Lung (tissue), 12 donors: Measurements from ENCODE around the gene RNF17. TPM values are rescaled to one million over a fixed set of nuclear protein-coding genes. Genes with fewer than 3 reads are reported as not detected.
A peak's percentile ranks its signal among the peaks of the same experiment; 100 is the strongest.

ENCODE experiments used
- ATAC-seq: fragments of 200-7000 bp; cut with Tn5 transposase; one replicate; pipeline ENCODE4 v1.9.1; 2020; ENCODE audit warnings: moderate number of reproducible peaks; ENCODE audit not compliant: insufficient read depth, low FRiP score
- DNase-seq, 3 donors: peaks; one replicate each; pipeline ENCODE4 v3.0.0-alpha.2; 2013 to 2017
- H3K27ac ChIP-seq, 2 donors: one replicate each; pipeline ENCODE4 v1.5.1; 2013; ENCODE audit warnings: mild to moderate bottlenecking in 2 of 2, moderate library complexity in 2 of 2, control low read depth in 1 of 2, inconsistent platforms in 1 of 2, low read depth in 1 of 2, low read length in 1 of 2
- H3K27me3 ChIP-seq, 3 donors: one replicate each; pipeline ENCODE4 v1.5.1; 2013; ENCODE audit warnings: low read length in 2 of 3; ENCODE audit not compliant: control insufficient read depth in 3 of 3, insufficient read depth in 3 of 3
- H3K36me3 ChIP-seq, 4 donors: one replicate each; pipeline ENCODE4 v1.5.1; 2013; ENCODE audit warnings: low read length in 4 of 4, mild to moderate bottlenecking in 1 of 4, moderate library complexity in 1 of 4; ENCODE audit not compliant: control insufficient read depth in 4 of 4, insufficient read depth in 4 of 4
- H3K4me1 ChIP-seq, 5 donors: one replicate each; pipeline ENCODE4 v1.5.1; 2013; ENCODE audit warnings: low read length in 5 of 5, mild to moderate bottlenecking in 2 of 5, moderate library complexity in 1 of 5; ENCODE audit not compliant: control insufficient read depth in 5 of 5, insufficient read depth in 5 of 5
- H3K4me3 ChIP-seq: one replicate; pipeline ENCODE4 v1.5.1; 2013; ENCODE audit warnings: mild to moderate bottlenecking, control low read depth, moderate library complexity
- H3K9ac ChIP-seq, 2 donors: one replicate each; pipeline ENCODE4 v1.5.1; 2013; ENCODE audit warnings: low read length in 2 of 2, control low read depth in 1 of 2; ENCODE audit not compliant: insufficient read depth in 1 of 2
- H3K9me3 ChIP-seq, 4 donors: one replicate each; pipeline ENCODE4 v1.5.1; 2013; ENCODE audit warnings: low read length in 3 of 4, mild to moderate bottlenecking in 1 of 4, moderate library complexity in 1 of 4; ENCODE audit not compliant: control insufficient read depth in 4 of 4, insufficient read depth in 3 of 4
- CTCF ChIP-seq: IDR thresholded peaks from 2 replicates; pipeline ENCODE4 v1.5.1; 2012; ENCODE audit warnings: mild to moderate bottlenecking; ENCODE audit errors: control extremely low read depth, extremely low read depth
- WGBS, 2 donors: extraction: QIAGEN DNeasy Blood & Tissue Kit; methylation state at CpG; one replicate each; pipeline ENCODE4 v1.1.7; 2013; 5-methylcytosine and 5-hydroxymethylcytosine counted together
- polyA plus RNA-seq, 2 donors: library from polyadenylated mRNA; stranded (reverse); fragments of 200-250 nt; gene quantifications; one replicate each; pipeline ENCODE4 v1.2.1, GENCODE V29; 2013
- total RNA-seq, 2 donors: library from RNA; depleted of rRNA in 1 of 2; stranded (reverse); fragments of >200 nt in 1 of 2; gene quantifications; one replicate each; pipeline ENCODE4 v1.2.1, GENCODE V29; 2014 to 2021
- donor health status: control.
- donor health status: control.
- donor health status: Bipolar disorder and iron deficiency.
- donor health status: healthy.
- donor health status: DM: yes; HTN: yes; CAD: no.

RNF17 gene
- total and polyA plus RNA-seq, 4 donors = 0.07 to 0.09 TPM; not detected in 2

- peak overlapping the region; percentile 96 to 99 for H3K27ac ChIP-seq
- no peaks in the 10 kb centered on the region for H3K36me3 ChIP-seq
- DNase-seq (peak; percentile 98 to 99 (median 98)), ATAC-seq (peak; percentile 100)
- peak overlapping the region; percentile 97 for H3K4me3 ChIP-seq
- WGBS, 2 donors = 0 to 1% methylated on average over 60 of the region's 60 CpGs
- H3K9me3 ChIP-seq = no peaks in the 10 kb centered on the region
- no peak for TF ChIP-seq CTCF
- no peaks in the 10 kb centered on the region for H3K27me3 ChIP-seq
- H3K4me1 ChIP-seq = peaks cover 0 to 6% (median 0%) of the 10 kb centered on the region in 5 donors
- peak overlapping the region; percentile 85 to 100 for H3K9ac ChIP-seq
These were observed 159.0 kb downstream of the RNF17 start for GRCh38 chr13:24922745-24923591.

GRCh38 chr13:24925318-24926231, 161.6 kb downstream of the RNF17 start:
- Histone ChIP-seq H3K36me3 (no peaks in the 10 kb centered on the region), H3K4me3 (no peak overlapping the region), H3K27ac (no peak overlapping the region), H3K27me3 (peaks cover 0 to 4% (median 4%) of the 10 kb centered on the region in 3 donors), H3K9ac (no peak overlapping the region), H3K4me1 (peaks cover 0 to 6% (median 0%) of the 10 kb centered on the region in 5 donors), H3K9me3 (no peaks in the 10 kb centered on the region)
- TF ChIP-seq CTCF = no peak
- DNase-seq = no peak
- 84 to 87% methylated on average over 15 of the region's 15 CpGs for WGBS, 2 donors
- no peak for ATAC-seq

- TF ChIP-seq CTCF = no peak
- no peaks in the 10 kb centered on the region for H3K36me3 ChIP-seq
- no peak overlapping the region for H3K9ac ChIP-seq
- no peak overlapping the region for H3K4me3 ChIP-seq
- DNase-seq (no peak), ATAC-seq (no peak)
- 74 to 82% methylated on average over 4 of the region's 4 CpGs for WGBS, 2 donors
- H3K27ac ChIP-seq = no peak overlapping the region
- no peaks in the 10 kb centered on the region for H3K9me3 ChIP-seq
- peaks cover 0 to 15% (median 5%) of the 10 kb centered on the region in 3 donors for H3K27me3 ChIP-seq
- H3K4me1 ChIP-seq = no peaks in the 10 kb centered on the region
These were observed 163.9 kb downstream of the RNF17 start for GRCh38 chr13:24927810-24928404.
